Breast epithelium (tissue), 4 donors: Measurements from ENCODE around the gene RPL23. TPM values are rescaled to one million over a fixed set of nuclear protein-coding genes. Genes with fewer than 3 reads are reported as not detected.

Experiments
- DNase-seq, 2 donors: peaks; one replicate each; pipeline ENCODE4 v3.0.0-alpha.2; 2019; ENCODE audit warnings: low spot score in 2 of 2
- H3K27ac ChIP-seq, 2 donors: fragments of 200-600 bp; sonication (generic) in 1 of 2; one replicate each; pipeline ENCODE4 v1.5.1; 2016 to 2019; ENCODE audit warnings: mild to moderate bottlenecking in 1 of 2
- H3K27me3 ChIP-seq, 2 donors: fragments of 200-600 bp; sonication (generic) in 1 of 2; one replicate each; pipeline versions ENCODE4 v1.5.1 to v1.6.0; 2017 to 2019; ENCODE audit warnings: control low read depth in 1 of 2, mild to moderate bottlenecking in 1 of 2
- H3K36me3 ChIP-seq: fragments of 200-600 bp; one replicate; pipeline ENCODE4 v1.5.1; 2019
- H3K4me1 ChIP-seq, 2 donors: fragments of 200-600 bp; sonication (generic); one replicate each; pipeline ENCODE4 v1.5.1; 2016 to 2019; ENCODE audit warnings: control low read depth in 1 of 2
- H3K4me3 ChIP-seq, 3 donors: fragments of 200-600 bp; sonication (generic); 1 replicate in 2 of 3; 2 replicates in 1 of 3; pipeline ENCODE4 v1.5.1; 2016 to 2019; ENCODE audit warnings: mild to moderate bottlenecking in 3 of 3, moderate library complexity in 2 of 3
- H3K9me3 ChIP-seq, 2 donors: fragments of 200-600 bp; sonication (generic) in 1 of 2; one replicate each; pipeline ENCODE4 v1.5.1; 2016 to 2019; ENCODE audit warnings: control low read depth in 1 of 2
- CTCF ChIP-seq, 3 donors: fragments of 450-650 bp; IDR thresholded peaks; one replicate each; pipeline ENCODE4 v1.5.1; 2016 to 2017; ENCODE audit warnings: antibody characterized with exemption in 3 of 3, mild to moderate bottlenecking in 3 of 3, moderate library complexity in 3 of 3
- POLR2A ChIP-seq: fragments of 450-650 bp; IDR thresholded peaks from one replicate; pipeline ENCODE4 v1.6.1; 2016; ENCODE audit warnings: antibody characterized with exemption, mild to moderate bottlenecking, moderate library complexity
- POLR2AphosphoS5 ChIP-seq, 3 donors: sonication (generic); formaldehyde crosslinking; IDR thresholded peaks; one replicate each; pipeline ENCODE4 v1.6.1; 2017; ENCODE audit warnings: antibody characterized with exemption in 3 of 3
- intact Hi-C: fragments of 100-400 bp; cut with DNase I; formaldehyde crosslinking; loops from one replicate; pipeline ENCODE4 v1.15.1; 2023; ENCODE audit warnings: low total_unique reads
- total RNA-seq, 3 donors: library from RNA; depleted of rRNA; stranded (reverse); fragments of >200 nt; gene quantifications; one replicate each; pipeline ENCODE4 v1.1.0, GENCODE V29; 2016

Gene RPL23
- 1,000 to 10,000 TPM; 1,871 to 2,586 (median 2,024) TPM for total RNA-seq

DNA sequence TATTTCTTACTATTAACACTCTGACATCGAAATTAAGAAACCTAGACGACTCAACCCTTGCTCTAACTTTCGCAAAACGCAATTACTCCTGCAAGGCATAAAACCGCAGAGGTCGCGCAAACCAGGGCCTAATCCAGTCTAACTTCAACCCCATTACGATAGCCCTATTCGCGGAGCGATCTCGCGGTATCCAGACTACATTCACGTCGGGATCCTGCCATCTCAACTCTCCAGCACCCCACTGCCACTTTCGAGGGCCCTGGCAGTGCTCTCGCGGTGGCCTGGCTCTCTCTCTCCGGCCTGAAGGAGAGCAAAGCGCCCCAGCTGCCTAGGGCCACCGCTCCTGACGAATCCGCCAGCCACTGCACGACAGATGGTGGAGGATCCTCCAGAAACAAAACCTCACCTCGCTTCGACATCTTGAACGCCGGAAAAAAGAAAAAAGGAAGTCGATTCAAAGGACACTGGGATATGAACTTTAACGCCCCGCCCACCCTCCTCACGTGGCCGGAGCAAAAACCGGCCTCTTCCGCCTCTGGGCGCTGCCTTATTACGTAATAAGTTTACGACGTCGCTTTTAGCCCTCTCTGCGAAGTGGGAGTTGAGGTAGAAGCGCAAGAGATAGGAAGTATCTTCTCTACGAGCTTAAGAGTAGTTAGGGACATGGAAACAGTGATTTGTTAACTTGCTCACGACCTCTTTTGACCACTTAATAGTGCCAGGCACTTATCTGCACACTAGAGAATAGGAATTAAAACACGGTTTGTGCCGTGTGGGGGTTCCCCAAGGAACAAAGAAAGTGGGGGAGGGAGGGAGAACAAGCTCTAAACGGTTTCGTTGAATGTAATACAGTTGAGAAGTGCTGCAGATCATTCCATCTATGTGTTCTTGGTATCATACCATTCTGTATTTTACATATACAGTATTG lies at the start of gene RPL23:
RPL23 (minus strand) TSS at position 430 of the 928 bp plus-strand sequence; CDS start at position 419, 11 bp downstream.
- Histone ChIP-seq H3K4me1 (peaks cover 0 to 10% of the 10 kb centered on the region in 2 donors), H3K36me3 (no peaks in the 10 kb centered on the region), H3K27ac (peak within 1 kb of the TSS; percentile 97 to 99), H3K27me3 (no peaks in the 10 kb centered on the region), H3K4me3 (peak within 1 kb of the TSS; percentile 55 to 88 (median 59)), H3K9me3 (no peaks in the 10 kb centered on the region)
- peak; percentile 94 to 95 for DNase-seq
- no peak for TF ChIP-seq CTCF (IDR thresholded peaks at IDR 0.05)
- TF ChIP-seq POLR2A: peak; percentile 72
- TF ChIP-seq POLR2AphosphoS5 (IDR thresholded peaks at IDR 0.05): peak; percentile 97 to 99 (median 97)
- intact Hi-C loops: no loop called here

GRCh38 chr17:38900978-38901656 lies 47.6 kb upstream of the RPL23 start:
- Histone ChIP-seq H3K36me3 (no peaks in the 10 kb centered on the region), H3K4me3 (no peak overlapping the region), H3K27ac (peak overlapping the region; percentile 33 to 62), H3K27me3 (no peaks in the 10 kb centered on the region), H3K4me1 (peaks cover 13 to 16% of the 10 kb centered on the region in 2 donors), H3K9me3 (no peaks in the 10 kb centered on the region)
- intact Hi-C loops: no loop called here
- TF ChIP-seq POLR2A (no peak), POLR2AphosphoS5 (IDR thresholded peaks at IDR 0.05) (no peak), CTCF (IDR thresholded peaks at IDR 0.05) (no peak)
- DNase-seq: no peak

DNA sequence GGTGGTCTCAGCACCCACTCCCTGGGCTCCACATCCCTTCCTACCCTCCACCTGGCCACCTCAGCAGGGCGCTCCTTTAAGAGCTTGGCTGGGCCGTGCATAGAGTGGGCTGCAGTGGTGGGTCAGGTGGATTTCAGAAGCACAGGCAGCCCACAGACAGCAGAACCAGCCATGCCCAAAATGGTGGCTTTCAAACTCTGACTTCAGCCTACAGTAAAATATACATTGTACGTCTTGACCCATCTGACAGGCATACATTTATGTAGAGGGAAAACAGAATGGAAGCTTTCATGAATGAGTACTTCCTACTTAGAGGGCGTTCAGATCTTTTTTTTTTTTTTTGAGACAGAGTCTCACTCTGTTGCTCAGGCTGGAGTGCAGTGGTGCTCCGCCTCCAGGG lies 45.9 kb upstream of the RPL23 start:
- Histone ChIP-seq H3K27ac (peak overlapping the region; percentile 62 to 84), H3K4me1 (peaks cover 13 to 16% of the 10 kb centered on the region in 2 donors), H3K9me3 (no peaks in the 10 kb centered on the region), H3K36me3 (no peaks in the 10 kb centered on the region), H3K4me3 (no peak overlapping the region), H3K27me3 (no peaks in the 10 kb centered on the region)
- TF ChIP-seq POLR2AphosphoS5 (IDR thresholded peaks at IDR 0.05) (no peak), CTCF (IDR thresholded peaks at IDR 0.05) (no peak), POLR2A (no peak)
- DNase-seq: no peak
- intact Hi-C loops: no loop called here

- Histone ChIP-seq H3K4me1 (peaks cover 13 to 16% of the 10 kb centered on the region in 2 donors), H3K27me3 (no peaks in the 10 kb centered on the region), H3K27ac (peak overlapping the region; percentile 62 to 84), H3K36me3 (no peaks in the 10 kb centered on the region), H3K9me3 (no peaks in the 10 kb centered on the region), H3K4me3 (no peak overlapping the region)
- no peak for TF ChIP-seq POLR2AphosphoS5 (IDR thresholded peaks at IDR 0.05)
- TF ChIP-seq POLR2A: no peak
- no peak for TF ChIP-seq CTCF (IDR thresholded peaks at IDR 0.05)
- intact Hi-C loops: no loop called here
- no peak for DNase-seq
Observed at GRCh38 chr17:38898812-38899348, 45.4 kb upstream of the RPL23 start.
